Measurements from ENCODE around the gene TNRC6B. TPM values are rescaled to one million over a fixed set of nuclear protein-coding genes. Genes with fewer than 3 reads are reported as not detected.

Gene TNRC6B
- total RNA-seq, 1 experiment from 2014 or later, result 50.4 TPM

DNA sequence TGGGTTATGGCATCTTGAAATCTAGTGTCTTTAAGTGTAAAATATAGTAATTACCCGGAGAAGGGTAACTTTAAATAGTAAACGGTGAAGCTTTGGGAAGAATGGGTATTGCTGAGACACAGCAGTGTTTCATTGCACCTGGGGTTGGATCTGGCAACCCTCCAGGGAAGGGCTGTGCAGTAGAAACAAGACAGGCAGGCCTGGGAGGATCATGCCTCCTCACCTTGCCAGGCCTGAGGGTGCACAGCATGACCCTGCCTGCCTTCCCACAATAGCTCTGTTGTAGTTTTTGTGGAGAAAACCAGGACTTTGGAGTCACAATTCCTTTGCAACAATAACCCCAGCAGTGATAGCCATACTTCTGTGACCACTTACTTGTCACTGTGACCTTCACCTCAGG, 104.0 kb downstream of the TNRC6B start:
- DNase-seq (ENCODE audit: low spot score), result no peak
- peaks cover 51% of the 10 kb centered on the region for H3K36me3 Mint-ChIP-seq
- ChIA-PET POLR2A (no interaction called here), CTCF (no interaction called here)
- H3K27ac Mint-ChIP-seq, result no peak overlapping the region
- H3K27me3 Mint-ChIP-seq (ENCODE audit: low read depth), result no peaks in the 10 kb centered on the region
- H3K4me3 Mint-ChIP-seq, result no peak overlapping the region
- TF ChIP-seq IRF2 (CRISPR knock-in tag; IDR thresholded peaks at IDR 0.05; ENCODE audit: borderline replicate concordance, low read depth) (no peak), ESRRA (CRISPR knock-in tag; IDR thresholded peaks at IDR 0.05; ENCODE audit: borderline replicate concordance) (no peak), NFE2L1 (CRISPR knock-in tag; IDR thresholded peaks at IDR 0.05) (no peak)
- TF ChIP-seq, protein P1, sequence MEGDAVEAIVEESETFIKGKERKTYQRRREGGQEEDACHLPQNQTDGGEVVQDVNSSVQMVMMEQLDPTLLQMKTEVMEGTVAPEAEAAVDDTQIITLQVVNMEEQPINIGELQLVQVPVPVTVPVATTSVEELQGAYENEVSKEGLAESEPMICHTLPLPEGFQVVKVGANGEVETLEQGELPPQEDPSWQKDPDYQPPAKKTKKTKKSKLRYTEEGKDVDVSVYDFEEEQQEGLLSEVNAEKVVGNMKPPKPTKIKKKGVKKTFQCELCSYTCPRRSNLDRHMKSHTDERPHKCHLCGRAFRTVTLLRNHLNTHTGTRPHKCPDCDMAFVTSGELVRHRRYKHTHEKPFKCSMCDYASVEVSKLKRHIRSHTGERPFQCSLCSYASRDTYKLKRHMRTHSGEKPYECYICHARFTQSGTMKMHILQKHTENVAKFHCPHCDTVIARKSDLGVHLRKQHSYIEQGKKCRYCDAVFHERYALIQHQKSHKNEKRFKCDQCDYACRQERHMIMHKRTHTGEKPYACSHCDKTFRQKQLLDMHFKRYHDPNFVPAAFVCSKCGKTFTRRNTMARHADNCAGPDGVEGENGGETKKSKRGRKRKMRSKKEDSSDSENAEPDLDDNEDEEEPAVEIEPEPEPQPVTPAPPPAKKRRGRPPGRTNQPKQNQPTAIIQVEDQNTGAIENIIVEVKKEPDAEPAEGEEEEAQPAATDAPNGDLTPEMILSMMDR (IDR thresholded peaks at IDR 0.05), result no peak
- TF ChIP-seq, protein P2, sequence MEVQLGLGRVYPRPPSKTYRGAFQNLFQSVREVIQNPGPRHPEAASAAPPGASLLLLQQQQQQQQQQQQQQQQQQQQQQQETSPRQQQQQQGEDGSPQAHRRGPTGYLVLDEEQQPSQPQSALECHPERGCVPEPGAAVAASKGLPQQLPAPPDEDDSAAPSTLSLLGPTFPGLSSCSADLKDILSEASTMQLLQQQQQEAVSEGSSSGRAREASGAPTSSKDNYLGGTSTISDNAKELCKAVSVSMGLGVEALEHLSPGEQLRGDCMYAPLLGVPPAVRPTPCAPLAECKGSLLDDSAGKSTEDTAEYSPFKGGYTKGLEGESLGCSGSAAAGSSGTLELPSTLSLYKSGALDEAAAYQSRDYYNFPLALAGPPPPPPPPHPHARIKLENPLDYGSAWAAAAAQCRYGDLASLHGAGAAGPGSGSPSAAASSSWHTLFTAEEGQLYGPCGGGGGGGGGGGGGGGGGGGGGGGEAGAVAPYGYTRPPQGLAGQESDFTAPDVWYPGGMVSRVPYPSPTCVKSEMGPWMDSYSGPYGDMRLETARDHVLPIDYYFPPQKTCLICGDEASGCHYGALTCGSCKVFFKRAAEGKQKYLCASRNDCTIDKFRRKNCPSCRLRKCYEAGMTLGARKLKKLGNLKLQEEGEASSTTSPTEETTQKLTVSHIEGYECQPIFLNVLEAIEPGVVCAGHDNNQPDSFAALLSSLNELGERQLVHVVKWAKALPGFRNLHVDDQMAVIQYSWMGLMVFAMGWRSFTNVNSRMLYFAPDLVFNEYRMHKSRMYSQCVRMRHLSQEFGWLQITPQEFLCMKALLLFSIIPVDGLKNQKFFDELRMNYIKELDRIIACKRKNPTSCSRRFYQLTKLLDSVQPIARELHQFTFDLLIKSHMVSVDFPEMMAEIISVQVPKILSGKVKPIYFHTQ (CRISPR knock-in tag; IDR thresholded peaks at IDR 0.05), result no peak
- TF ChIP-seq, protein P3, sequence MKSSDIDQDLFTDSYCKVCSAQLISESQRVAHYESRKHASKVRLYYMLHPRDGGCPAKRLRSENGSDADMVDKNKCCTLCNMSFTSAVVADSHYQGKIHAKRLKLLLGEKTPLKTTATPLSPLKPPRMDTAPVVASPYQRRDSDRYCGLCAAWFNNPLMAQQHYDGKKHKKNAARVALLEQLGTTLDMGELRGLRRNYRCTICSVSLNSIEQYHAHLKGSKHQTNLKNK (CRISPR knock-in tag; IDR thresholded peaks at IDR 0.05), result no peak
- TF ChIP-seq, protein P4, sequence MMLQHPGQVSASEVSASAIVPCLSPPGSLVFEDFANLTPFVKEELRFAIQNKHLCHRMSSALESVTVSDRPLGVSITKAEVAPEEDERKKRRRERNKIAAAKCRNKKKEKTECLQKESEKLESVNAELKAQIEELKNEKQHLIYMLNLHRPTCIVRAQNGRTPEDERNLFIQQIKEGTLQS (CRISPR knock-in tag; conservative IDR thresholded peaks at IDR 0.05), result no peak
- H3K4me1 Mint-ChIP-seq, result no peaks in the 10 kb centered on the region
- no peak for ATAC-seq
- H3K9me3 Mint-ChIP-seq, result no peaks in the 10 kb centered on the region

DNA sequence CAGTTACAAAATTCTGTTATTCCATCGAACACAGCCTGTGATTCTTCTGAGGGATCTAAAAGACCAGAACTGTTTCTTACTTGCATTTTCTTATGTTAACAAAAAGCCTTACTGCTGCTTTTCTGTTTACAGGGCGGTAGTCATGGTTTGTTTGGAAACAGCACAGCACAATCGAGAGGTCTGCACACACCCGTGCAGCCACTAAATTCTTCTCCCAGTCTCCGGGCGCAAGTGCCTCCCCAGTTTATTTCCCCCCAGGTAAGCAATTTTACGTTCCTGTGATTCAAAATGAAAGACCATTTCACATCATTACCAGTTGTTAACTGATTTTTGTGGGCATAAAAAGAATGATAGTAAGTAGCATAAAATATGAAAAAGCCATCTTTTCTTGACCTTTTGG, 107.8 kb downstream of the TNRC6B start:
- POLR2A ChIA-PET, result no interaction called here
- no peaks in the 10 kb centered on the region for H3K4me1 Mint-ChIP-seq
- no peak for DNase-seq (ENCODE audit: low spot score)
- H3K4me3 Mint-ChIP-seq, result no peak overlapping the region
- no peak overlapping the region for H3K27ac Mint-ChIP-seq
- no peak for ATAC-seq
- peaks cover 48% of the 10 kb centered on the region for H3K36me3 Mint-ChIP-seq
- no peaks in the 10 kb centered on the region for H3K9me3 Mint-ChIP-seq
- TF ChIP-seq ZNF396 (CRISPR knock-in tag; IDR thresholded peaks at IDR 0.05; ENCODE audit: borderline replicate concordance) (no peak), RORB (CRISPR knock-in tag; IDR thresholded peaks at IDR 0.05) (no peak), CBFB (CRISPR knock-in tag; IDR thresholded peaks at IDR 0.05; ENCODE audit: low read depth) (no peak), ZNF671 (CRISPR knock-in tag; IDR thresholded peaks at IDR 0.05) (no peak), FOXK1 (CRISPR knock-in tag; IDR thresholded peaks at IDR 0.05) (no peak)
- TF ChIP-seq, protein P5, sequence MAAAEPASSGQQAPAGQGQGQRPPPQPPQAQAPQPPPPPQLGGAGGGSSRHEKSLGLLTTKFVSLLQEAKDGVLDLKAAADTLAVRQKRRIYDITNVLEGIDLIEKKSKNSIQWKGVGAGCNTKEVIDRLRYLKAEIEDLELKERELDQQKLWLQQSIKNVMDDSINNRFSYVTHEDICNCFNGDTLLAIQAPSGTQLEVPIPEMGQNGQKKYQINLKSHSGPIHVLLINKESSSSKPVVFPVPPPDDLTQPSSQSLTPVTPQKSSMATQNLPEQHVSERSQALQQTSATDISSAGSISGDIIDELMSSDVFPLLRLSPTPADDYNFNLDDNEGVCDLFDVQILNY (CRISPR knock-in tag; IDR thresholded peaks at IDR 0.05), result no peak
- TF ChIP-seq, protein P6, sequence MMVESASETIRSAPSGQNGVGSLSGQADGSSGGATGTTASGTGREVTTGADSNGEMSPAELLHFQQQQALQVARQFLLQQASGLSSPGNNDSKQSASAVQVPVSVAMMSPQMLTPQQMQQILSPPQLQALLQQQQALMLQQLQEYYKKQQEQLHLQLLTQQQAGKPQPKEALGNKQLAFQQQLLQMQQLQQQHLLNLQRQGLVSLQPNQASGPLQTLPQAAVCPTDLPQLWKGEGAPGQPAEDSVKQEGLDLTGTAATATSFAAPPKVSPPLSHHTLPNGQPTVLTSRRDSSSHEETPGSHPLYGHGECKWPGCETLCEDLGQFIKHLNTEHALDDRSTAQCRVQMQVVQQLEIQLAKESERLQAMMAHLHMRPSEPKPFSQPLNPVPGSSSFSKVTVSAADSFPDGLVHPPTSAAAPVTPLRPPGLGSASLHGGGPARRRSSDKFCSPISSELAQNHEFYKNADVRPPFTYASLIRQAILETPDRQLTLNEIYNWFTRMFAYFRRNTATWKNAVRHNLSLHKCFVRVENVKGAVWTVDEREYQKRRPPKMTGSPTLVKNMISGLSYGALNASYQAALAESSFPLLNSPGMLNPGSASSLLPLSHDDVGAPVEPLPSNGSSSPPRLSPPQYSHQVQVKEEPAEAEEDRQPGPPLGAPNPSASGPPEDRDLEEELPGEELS (CRISPR knock-in tag; IDR thresholded peaks at IDR 0.05), result no peak
- CTCF ChIA-PET, result no interaction called here
- H3K27me3 Mint-ChIP-seq (ENCODE audit: low read depth), result no peaks in the 10 kb centered on the region

DNA sequence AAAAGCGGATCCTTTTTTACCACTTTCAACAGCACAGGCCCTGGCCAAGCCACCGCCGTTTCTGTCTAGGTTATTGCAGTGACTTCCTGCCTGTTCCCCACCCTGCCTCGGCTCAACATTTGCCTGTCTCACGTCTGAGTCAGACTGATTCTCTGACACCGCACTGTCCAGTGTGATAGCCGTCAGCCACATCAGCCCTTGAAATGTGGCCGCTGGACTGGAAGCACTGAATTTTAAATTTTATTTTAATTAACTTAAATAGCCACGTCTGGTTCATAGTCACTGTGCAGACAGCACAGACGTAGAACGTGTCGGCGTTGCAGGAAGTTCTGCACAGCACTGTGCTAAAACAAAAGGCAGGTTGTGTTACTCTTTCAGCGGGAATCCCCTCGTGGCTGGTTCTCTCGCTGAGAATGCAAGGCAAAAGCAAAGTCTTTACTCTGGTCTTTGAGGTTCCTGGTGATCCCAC, 112.3 kb downstream of the TNRC6B start:
- H3K9me3 Mint-ChIP-seq, result no peaks in the 10 kb centered on the region
- no peak overlapping the region for H3K4me3 Mint-ChIP-seq
- ChIA-PET CTCF (no interaction called here), POLR2A (no interaction called here)
- TF ChIP-seq, protein P5 (CRISPR knock-in tag; IDR thresholded peaks at IDR 0.05), result no peak
- no peak for TF ChIP-seq NFE2L1 (CRISPR knock-in tag; IDR thresholded peaks at IDR 0.05)
- no peak for TF ChIP-seq IRF2 (CRISPR knock-in tag; IDR thresholded peaks at IDR 0.05; ENCODE audit: borderline replicate concordance, low read depth)
- H3K36me3 Mint-ChIP-seq, result peaks cover 54% of the 10 kb centered on the region
- H3K27ac Mint-ChIP-seq, result no peak overlapping the region
- no peaks in the 10 kb centered on the region for H3K4me1 Mint-ChIP-seq
- no peak for ATAC-seq
- no peaks in the 10 kb centered on the region for H3K27me3 Mint-ChIP-seq (ENCODE audit: low read depth)
- no peak for DNase-seq (ENCODE audit: low spot score)
